Testis (tissue), 3 donors: Measurements from ENCODE around the gene SAMD4A. TPM values are rescaled to one million over a fixed set of nuclear protein-coding genes. Genes with fewer than 3 reads are reported as not detected.

Experiments used
- polyA plus RNA-seq: library from polyadenylated mRNA; stranded (reverse); fragments of 350-450 nt; fragmentation: Illumina TruSeq; extraction: RNeasy Lipid Tissue Mini Kit (QIAGEN cat#74804); gene quantifications from one replicate; pipeline ENCODE4 v1.2.3, GENCODE V29; 2014; ENCODE audit warnings: low read depth, low replicate concordance; ENCODE audit not compliant: insufficient read depth
- total RNA-seq, 2 donors: library from RNA; depleted of rRNA; stranded (reverse); fragments of >200 nt; gene quantifications; one replicate each; pipeline ENCODE4 v1.2.3, GENCODE V29; 2016

The SAMD4A gene
- total and polyA plus RNA-seq, 3 donors from 2014 or later = 103 to 369 (median 259) TPM

Other genes with a start within 250 kb of the SAMD4A start
- gene CDKN3, start 170.1 kb upstream of the SAMD4A start, total RNA-seq = 100 to 1,000 TPM in 1 of 2 donors, 10 to 100 TPM in 1; 99.0 to 160 TPM
- 398 TPM for gene CDKN3, start 170.1 kb upstream of the SAMD4A start, polyA plus RNA-seq
- gene CNIH1, start 125.8 kb upstream of the SAMD4A start, total RNA-seq = 100 to 1,000 TPM in 1 of 2 donors, 10 to 100 TPM in 1; 44.2 to 157 TPM
- 121 TPM for gene CNIH1, start 125.8 kb upstream of the SAMD4A start, polyA plus RNA-seq
- gene GMFB, start 78.1 kb upstream of the SAMD4A start, total RNA-seq = 10 to 100 TPM; 32.3 to 43.6 TPM
- gene GMFB, start 78.1 kb upstream of the SAMD4A start, polyA plus RNA-seq = 19.5 TPM
- 10 to 100 TPM; 29.4 to 31.4 TPM for gene CGRRF1, start 57.2 kb upstream of the SAMD4A start, total RNA-seq
- 79.6 TPM for gene CGRRF1, start 57.2 kb upstream of the SAMD4A start, polyA plus RNA-seq